Stimulated activated CD8-positive, alpha-beta memory T cell treated with anti-CD3 and anti-CD28 coated beads, Interleukin-7, amount 100 ng/mL, for 4 hours (primary cell): Measurements from ENCODE around the gene GRIK4.
A peak's percentile ranks its signal among the peaks of the same experiment; 100 is the strongest.

Experiments used
- DNase-seq, 2 donors: peaks; one replicate each; pipeline ENCODE4 v3.0.0-alpha.2; 2020; ENCODE audit warnings: low read depth in 2 of 2

The GRIK4 gene

DNA sequence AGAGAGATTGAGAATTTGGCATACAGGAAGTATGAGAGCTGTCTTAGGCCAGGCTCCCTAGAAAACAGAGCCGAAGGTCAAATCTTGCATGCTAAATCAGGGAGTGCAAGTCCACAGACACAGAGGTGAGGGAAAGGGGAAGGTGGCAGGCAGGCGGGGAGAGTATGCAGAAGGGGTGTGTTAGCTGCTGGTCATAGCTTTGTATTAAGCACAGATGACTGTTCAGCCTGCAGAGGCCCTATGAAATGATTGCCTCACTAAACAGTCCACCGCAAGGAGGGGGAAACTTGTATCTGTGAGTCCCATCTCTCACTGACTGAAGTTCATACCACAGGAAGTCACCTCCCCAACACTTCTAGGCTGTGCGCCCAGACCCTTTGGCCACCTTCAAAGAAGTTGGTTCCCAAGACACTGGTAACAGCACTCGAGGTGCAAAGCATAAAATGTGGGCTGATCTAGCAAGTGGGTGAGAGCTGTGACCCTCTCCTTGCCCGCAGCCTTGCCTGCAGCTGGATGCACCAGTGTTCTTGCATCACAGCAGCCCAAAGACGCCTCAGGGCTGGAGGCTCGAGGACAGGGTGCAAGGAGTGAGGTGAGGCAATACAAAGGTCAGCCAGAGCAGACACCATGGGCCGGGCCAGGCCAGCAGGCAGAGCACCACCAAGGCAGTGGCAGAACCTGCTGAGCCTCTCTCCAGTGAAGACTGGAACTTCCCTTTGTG lies 397.1 kb downstream of the GRIK4 start:
- peak; percentile 10 for DNase-seq

DNA sequence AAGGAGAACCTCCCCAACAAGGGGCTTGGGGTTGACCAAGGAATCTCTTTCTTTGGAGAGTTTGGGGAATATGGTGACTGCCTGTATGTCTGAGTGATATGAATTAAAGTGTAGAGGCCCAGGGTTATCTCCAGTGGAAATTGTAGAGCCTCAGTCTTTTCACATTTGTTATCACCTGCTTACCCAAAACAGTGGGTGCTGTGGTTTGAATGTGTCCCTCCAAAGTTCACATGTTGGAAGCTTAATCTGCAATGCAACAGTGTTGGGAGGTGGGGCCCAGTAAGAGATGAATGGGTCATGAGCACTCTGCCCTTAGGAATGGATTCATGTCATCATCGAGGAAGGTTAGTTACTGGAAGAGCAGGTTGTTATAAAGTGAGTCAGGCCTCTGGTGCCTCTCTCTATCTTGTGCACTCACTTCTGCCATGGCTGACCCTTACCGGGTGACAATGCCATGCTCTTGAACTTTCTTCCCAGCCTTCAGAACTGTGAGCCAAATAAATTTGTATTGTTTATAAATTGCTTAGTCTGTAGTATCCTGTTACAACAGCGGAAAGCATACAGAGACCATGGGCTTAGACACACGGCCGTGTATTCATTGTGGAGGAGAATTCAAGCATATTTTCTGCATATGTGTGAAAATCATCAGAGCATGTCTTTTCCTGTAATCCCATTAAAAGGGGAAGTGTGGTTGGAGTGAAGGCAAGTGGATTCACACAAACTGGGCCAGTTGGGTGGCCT lies 398.3 kb downstream of the GRIK4 start:
- DNase-seq, result no peak

DNA sequence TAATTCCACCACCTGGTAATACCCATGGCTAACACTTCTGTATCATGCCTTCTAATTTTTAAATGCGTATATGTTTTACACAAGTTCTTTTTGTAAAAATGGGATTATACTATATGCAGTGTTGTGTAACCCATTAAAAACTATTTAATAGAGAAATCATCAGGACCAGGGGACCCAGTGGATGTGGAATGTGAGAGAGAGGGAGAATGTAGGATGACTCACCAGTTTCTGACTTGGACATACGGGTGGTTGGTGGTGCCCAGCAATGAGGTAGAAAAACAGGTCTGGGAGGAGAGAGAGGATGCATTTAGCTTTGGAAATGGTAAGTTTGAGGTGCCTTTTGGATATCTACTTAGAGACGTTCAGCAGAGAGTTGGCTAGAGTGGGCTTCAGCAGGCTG lies 400.4 kb downstream of the GRIK4 start:
- no peak for DNase-seq

DNA sequence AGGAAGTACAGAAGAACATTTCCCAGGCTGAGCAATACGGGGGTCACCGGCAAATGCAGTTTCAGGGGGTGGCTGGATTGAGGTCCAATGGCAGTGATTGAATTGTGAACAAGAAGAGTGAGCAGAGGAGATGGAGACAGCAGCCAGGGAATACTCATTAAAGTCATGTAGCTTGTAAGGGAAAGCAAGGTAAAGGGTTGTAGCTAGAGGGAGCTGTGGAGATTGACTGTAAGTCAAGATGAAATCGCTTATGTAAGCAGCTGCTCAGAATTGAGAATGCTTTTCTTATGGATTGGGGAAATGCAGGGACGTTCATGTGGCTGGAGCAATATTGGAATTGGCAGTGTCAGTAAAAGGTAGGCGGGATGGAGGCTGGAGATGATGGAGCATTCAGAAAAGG lies 401.0 kb downstream of the GRIK4 start:
- DNase-seq, result no peak

DNA sequence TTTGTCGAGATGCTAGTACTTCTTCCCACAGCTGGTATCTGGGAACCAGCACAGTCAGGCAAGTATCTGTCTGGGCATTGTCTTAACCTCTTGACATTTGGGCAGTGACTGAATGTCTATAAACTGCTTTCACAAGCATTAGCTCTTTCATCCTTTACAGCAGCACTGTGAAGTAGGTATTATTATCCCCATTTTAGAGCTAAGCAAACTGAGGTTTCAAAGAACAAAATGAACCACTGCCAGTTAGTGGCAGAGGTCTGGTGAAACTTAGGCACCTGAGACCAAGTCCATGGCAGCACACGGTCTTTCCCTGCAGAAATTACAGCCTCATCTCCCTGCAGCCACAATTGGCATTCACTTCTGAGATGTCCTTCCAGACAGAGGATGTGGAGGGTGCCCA lies 401.4 kb downstream of the GRIK4 start:
- no peak for DNase-seq

DNA sequence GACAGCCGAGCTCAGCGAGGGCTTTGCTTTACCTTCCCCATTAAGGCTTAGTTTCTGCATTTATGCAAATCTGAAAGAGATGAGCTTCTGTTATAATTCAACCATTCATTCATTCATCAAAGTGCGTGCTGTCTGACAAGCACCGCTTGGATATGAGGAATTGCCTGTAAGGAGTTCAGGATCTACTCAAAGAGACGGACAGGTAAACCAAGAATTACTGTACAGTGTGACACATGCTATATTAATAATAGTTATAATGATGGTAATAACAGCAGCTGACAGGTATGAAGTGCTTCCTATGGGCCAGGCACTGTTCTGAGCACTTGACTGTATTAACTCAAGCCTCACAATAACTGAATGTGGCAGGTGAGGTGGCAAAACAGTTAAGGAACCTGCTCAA lies 402.5 kb downstream of the GRIK4 start:
- no peak for DNase-seq

DNA sequence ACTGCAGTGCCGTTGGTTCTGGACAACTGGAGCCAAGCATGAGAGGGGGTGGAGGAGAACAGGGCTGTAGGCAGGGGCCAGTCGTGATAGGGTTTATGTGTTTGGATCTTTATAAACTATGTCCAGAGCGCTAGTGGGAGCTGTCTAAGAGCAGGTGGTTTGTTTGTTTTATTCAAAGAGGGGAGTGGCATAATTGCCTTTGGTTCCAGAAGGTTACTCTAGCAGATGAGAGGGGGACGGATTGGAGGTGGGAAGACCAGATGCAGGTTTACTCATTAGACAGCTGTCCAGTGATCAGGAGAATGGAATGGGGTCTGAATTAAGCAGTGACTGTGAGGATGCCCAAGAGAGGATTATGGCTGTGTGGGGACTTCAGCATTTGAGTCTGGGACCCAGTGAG lies 403.1 kb downstream of the GRIK4 start:
- no peak for DNase-seq

DNA sequence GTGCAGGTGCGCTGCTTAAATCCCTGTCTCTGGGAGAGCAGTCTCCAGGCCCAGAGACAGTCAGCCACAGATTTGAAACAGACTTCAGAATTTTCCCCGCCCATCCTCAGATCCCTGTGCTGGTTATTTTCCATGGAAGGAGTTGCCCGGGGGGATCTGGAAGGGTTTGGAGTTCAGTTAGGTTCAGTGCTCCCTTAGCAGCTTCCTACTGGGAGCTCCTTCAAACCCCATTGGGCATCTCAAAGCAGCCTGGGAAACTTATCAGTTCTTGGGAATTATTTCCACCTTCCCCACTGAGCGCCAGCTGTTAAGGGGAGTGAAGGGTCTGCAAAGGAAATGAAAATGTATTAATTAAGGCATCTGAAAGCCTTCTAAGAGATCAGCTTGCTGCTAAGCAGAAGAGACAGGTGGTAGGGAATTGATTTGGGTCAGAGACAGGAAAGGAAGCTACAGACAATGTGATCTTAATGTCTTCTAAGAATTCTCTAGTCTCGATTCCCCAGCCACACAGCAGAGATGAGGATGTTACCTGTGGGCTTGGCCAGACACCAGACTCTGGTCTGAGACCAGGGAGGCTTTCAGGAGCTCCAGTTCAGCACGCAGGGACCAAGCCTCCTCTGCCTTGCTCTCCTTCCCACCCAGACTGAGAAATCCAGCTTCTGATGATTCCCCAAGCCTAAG lies 406.2 kb downstream of the GRIK4 start:
- no peak for DNase-seq

DNA sequence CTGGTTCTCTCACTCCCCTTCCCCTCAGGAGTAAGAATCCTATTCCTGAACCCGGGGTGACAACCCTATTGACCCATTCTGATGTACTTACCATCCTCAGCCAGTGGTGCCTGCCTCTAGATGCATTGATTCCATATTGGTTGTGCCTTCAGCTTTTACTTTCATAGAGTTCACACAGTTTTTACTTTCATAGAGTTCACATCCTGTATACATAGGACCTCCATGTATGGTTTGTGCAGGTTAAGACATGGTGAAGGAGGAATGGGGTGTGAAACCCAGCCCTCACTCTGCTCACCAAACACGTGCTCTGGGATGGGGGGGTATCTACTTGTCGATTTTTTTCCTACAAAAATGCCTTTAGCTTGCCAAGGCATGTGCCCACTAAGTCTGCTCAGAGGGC lies 406.7 kb downstream of the GRIK4 start:
- DNase-seq, result no peak

DNA sequence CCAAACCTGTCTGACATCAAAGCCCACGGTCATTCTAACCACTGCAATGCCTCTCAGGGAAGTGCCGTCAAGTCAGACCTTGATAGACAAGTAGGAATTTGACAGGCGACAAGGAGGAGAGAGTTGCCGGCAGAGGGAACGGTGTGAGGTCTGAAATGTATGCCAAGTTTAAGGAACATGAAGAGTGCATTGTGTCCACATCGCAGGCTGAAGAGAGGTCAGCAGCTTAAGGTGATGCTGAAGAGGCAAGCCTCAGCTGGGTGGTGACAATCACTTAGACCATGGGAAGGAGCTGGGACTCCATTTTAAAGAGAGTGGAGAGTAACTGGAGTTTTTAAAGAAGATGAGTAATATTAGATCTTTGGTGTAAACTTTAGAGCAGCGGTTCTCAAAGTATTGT lies 407.5 kb downstream of the GRIK4 start:
- DNase-seq, result no peak

DNA sequence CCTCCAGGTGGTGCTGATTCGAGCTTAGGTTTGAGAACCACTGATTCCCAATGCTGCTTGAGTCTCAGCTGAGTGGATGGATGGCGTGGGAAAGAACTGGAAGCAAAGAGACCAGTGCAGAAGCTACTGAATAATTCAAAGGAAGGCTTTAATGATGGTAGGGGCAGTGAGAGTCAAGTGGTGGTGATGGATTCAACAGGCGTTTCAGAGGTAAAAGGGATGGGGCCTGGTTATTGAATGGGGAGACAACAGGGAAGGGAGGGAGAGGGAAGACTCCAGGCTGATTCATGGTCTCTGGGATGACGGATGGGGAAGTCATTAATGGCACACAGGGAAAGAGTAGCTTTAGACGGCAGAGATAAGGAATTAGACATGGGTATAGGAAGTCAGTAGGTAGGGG lies 408.0 kb downstream of the GRIK4 start:
- no peak for DNase-seq

DNA sequence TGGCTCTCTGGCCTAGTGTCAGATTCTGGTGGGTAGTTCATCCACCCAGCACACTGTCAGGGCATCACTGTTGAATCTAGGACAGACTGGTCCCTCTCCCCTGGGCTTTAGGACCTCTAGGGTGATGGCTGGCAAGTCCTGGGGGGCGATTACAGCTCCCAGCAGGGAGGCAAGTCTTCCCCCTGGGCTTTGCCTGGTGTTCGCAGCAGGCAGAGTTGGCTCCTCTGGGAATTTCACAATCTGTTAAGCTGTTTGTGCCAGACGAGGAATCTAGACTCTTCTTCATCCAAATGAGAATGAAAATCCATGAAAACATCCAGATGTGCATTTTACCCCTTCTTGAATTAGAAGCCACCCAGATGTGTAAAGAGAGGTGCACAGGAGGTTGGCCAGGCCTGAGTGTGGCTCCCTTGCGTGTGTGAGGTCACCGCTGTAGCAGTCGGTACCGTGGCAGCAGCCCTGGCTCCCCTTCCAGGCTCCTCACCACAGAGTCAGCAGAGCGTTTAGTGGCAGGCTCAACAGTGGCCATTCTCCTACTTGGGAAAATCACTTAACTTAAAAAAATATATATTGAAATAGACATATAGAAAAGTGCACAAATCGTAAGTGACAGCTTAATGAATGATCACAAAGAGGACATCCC lies 412.4 kb downstream of the GRIK4 start:
- DNase-seq, result no peak

DNA sequence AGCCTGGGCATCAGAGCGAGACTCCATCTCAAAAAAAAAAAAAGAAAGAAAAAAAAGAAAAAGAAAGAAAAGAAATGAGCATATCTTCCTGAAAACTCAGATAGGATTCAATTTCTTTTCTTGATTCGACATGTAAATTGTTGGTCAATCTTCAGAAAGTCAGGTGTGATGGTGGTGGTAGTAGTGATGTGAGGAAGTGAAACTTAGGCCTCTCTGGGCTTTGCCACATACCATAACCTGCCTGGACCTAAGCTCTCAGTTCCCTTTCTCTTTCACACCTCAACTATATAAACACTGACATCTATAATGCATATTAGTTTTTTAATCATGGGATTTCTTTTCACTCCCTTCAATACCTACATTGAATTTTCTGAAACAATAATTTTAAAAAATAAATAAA lies 414.4 kb downstream of the GRIK4 start:
- DNase-seq, result no peak

DNA sequence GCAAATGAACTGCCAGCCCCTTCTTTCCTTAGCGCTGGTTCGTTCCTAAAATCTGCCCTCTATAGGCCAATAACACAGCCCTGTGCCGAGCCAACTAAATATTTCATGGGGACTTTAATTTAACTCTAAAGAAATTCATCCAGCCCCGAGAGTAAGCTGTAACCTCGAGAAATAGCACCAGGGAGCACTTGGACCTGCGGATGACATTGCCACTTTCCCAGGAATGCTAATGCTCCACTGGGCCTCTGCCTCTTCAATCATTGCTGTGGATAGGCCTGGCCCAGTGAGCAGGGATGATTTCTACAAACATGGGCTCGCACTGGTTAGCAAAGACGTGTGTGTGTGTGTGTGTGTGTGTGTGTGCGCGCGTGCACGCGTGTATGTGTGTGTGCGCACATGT lies 417.1 kb downstream of the GRIK4 start:
- DNase-seq, result no peak

DNA sequence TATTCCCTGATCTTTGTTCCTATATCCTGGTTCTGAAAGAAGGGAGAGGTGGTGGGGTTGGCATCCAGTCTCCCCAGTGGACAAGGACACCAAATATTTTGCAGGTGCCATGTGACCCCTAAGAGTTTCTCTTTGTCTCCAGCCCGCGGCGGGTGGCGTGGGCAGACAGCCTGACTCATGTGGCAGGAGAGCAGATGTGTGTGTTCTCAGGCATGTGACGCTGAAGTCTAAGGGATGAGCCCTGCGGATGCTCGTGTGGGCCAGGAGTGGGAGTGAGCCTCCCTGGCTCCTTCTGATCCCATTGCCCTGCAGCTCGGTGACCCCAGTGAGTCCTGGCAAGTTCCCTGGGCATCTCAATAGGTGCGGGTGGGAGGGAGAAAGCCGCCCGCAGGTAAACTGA lies 417.5 kb downstream of the GRIK4 start:
- DNase-seq, result no peak

DNA sequence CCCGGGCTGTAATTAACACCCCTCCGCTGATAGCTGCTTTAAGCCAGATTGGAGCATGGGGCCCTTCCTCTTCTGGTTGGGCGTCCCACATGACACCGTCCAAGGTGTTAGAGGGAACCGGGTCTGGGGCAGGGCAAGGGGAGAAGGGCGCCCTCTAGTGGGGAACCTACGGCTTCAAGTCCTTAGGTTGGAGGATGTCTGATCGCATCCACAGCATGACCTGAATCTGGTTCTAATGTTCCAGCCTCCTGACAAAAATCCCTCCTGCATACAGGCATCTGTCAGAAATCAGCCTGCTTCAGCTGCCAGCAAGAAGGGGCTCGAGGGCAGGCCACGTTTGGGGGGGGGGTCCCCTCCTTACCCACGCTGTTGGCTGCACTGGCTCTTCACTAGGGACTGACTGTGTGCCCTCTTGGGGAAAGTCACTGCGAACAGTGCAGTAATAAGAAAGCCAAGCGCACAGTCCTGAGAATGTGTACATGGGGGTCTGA lies 418.2 kb downstream of the GRIK4 start:
- no peak for DNase-seq

DNA sequence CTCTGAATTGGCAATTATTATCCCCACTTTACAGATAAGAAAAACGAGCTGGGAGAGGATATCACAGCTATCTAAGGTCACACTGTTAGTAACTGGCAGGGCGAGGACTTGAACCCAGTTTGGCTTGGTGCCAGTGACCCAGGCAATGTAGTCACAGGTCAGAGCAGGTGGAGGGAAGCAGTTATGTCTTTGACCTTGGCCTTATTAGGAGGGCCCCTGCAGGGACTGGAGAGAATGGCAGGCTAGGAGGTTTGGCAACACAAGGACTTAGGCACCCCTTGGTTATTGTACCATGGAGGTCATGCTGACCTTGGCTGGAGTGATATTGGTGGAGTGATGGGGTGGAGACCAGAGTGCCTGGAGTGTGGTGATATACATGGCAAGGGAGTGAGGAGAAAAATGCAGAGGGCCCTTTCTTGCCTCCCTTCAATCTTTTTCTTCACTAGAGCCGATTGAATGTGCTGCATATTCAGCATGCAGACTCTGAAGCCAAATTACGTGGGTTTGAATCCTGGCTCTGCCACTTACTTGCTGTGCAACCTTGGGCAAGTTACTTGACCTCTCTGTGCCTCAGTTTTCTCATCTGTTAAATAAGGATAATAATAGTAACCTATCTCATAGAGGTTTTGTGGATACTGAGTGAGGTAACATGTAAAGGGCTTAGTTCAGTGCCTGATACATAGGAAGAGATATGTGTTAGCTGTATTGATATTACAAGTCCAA lies 419.7 kb downstream of the GRIK4 start:
- no peak for DNase-seq

DNA sequence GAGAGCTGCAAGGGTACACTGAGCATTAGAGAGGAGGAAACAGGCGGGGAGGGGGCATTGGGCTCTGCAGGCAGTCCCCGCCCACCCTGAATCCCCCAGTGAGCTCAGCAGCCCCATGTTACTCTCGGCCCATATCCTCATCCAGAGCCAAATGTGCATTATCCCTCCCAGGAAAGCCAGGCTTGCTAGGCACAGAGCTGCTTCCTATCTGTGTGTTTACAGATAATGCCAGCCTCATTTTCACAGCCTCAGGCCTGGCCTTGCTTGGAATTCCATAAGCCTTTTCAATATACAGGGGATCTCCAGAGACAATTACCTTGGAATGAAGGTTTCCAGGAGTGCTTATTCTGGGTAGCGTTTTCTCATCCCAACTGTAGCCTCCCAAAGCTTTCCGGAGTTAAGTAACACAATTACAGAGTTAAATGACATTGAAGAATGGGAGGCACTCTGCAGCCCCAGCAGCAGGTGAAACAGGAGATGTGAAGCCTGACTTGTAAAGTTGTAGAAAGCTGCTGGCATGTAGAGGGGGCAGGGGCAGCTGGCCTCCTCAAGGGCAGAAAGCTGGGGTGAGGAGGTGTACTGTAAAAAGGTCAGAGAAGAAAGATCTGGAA lies 420.9 kb downstream of the GRIK4 start:
- DNase-seq, result no peak

DNA sequence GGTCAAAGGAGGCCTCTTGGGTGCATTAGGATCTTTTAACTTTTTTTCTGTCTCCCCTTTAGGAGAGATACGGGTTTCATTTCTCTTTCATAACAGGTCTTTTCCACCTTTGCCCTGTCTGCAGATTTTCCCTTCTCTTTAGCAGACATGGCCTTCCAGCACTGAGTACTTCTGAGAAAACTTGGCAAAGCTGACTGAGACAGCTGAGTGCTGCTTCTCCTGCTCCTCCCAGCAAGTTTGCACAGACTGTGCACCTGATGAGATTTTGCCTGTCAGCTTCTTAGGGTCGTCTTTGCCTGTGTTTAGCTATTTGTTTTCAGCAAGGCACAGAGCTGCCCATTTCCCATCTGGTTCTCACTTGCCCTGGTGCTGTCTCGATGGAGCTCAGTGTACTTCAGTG lies 424.8 kb downstream of the GRIK4 start:
- no peak for DNase-seq

DNA sequence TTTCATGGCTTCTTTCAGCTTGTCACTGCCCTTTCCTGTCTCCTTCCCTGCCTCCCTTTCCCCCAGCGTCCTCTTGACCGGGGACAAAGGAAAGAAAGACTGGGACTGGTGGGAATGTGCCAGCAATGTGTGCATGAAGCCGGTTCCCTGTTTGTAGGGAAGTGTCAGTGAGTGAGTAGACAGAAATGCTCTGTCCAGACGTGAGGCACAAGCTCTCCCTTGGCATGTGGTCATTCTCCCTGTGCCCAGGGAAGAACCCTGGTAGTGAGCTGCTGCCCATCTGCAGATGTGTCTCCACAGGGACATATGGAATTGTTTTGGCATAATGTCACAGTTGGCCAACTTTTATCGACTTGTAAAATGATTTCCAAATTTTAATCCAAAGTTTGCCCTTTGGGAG lies 426.0 kb downstream of the GRIK4 start:
- DNase-seq, result no peak

DNA sequence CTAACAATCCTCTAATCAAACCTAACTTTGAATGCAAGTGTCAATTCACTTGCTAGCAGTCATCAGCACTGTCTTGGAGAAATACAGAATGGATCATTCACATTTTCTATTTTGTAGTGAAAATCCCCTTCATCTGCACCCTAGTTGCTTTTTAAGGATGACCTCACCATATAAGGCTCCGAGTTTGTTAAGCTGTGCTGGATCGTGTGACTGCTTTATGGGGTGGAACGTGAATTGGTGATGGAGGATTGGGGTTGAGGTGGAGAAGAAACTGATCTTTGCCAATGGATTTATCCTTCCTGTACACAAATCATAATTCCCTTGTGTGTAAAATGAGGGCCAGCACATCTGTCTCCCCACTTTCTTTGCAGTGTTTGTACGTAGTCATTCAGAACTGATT lies 426.7 kb downstream of the GRIK4 start:
- no peak for DNase-seq
